K562 (cell line): ENCODE data around the gene EFCAB12. TPM values are rescaled to one million over a fixed set of nuclear protein-coding genes. Genes with fewer than 3 reads are reported as not detected.
"Not testable (repeated sequence)": the region's sequence is repeated elsewhere in the genome, so short reads cannot be mapped to it uniquely, and the experiment has no call there.

Experiments
- ATAC-seq: fragments of 200-7000 bp; cut with Tn5 transposase; 3 replicates; pipeline ENCODE4 v1.9.1; 2020; ENCODE audit warnings: moderate library complexity
- BruUV-seq: library from RNA; stranded (reverse); fragments of 400-500 nt; replicated peaks from 2 replicates; lab custom pipeline; 2021; lab: Mats Ljungman, UMichigan
- CTCF ChIA-PET: fragments of 300-600 bp; formaldehyde crosslinking; extraction: SDS; loops from one replicate; lab custom pipeline; 2021; ENCODE audit warnings: low intra/inter-chr PET ratio; lab: Yijun Ruan, JAX
- POLR2A ChIA-PET: fragments of 300-600, 350-650 bp; sonication (Branson Sonifier 250); formaldehyde crosslinking; extraction: SDS; loops from one replicate; lab custom pipeline; 2021; ENCODE audit warnings: antibody characterized with exemption, inconsistent platforms; lab: Yijun Ruan, JAX
- DNase-seq, 4 experiments: peaks; one replicate each; pipeline versions ENCODE4 v3.0.0 to v3.0.0-alpha.2; 2011 to 2018; ENCODE audit warnings: low spot score in 3 of 4, mixed read lengths in 3 of 4; ENCODE audit errors: extremely low read depth in 1 of 4
- FAIRE-seq: peaks from 2 replicates; lab custom pipeline; 2011; peaks lifted over from hg19 to GRCh38; lab: Jason Lieb, UNC
- H2AFZ ChIP-seq: 2 replicates; pipeline ENCODE4 v1.6.0; 2011; ENCODE audit warnings: low read depth, low read length, control low read depth, inconsistent platforms
- H3K27ac ChIP-seq: fragments of 200-600 bp; 3 replicates; pipeline ENCODE4 v1.8.0; 2011; ENCODE audit warnings: low read depth, mild to moderate bottlenecking, control low read depth, inconsistent platforms, low read length, moderate library complexity, mixed read lengths; ENCODE audit errors: extremely low read depth
- H3K27me3 ChIP-seq, 2 experiments: fragments of 300-600 bp in 1 of 2; 2 replicates in 1 of 2; 3 replicates in 1 of 2; pipeline versions ENCODE4 v1.6.0 to v1.8.0; 2011; ENCODE audit warnings: inconsistent platforms in 2 of 2, low read length in 2 of 2, mild to moderate bottlenecking in 1 of 2, mixed read lengths in 1 of 2, moderate library complexity in 1 of 2; ENCODE audit not compliant: control insufficient read depth in 2 of 2, insufficient read depth in 2 of 2
- H3K36me3 ChIP-seq: fragments of 300-600 bp; 3 replicates; pipeline ENCODE4 v1.8.0; 2011; ENCODE audit warnings: mild to moderate bottlenecking, low read length, inconsistent platforms; ENCODE audit not compliant: control insufficient read depth, insufficient read depth
- H3K4me1 ChIP-seq, 2 experiments: fragments of 200-600 bp in 1 of 2; replicated peaks in 1 of 2; 2 replicates in 1 of 2; 3 replicates in 1 of 2; pipeline versions ENCODE4 v1.5.1 to v1.8.0; 2011; ENCODE audit warnings: inconsistent platforms in 2 of 2, low read length in 2 of 2, mild to moderate bottlenecking in 1 of 2, mixed read lengths in 1 of 2, moderate library complexity in 1 of 2; ENCODE audit not compliant: control insufficient read depth in 2 of 2, insufficient read depth in 2 of 2
- H3K4me2 ChIP-seq: 2 replicates; pipeline ENCODE4 v1.6.1; 2011; ENCODE audit warnings: low read length, control low read depth, inconsistent platforms, mixed read lengths; ENCODE audit not compliant: insufficient read depth
- H3K4me3 ChIP-seq: fragments of 200-600 bp; sonication (generic), shearing (Covaris generic); 2 replicates; pipeline ENCODE4 v1.5.1; 2016; ENCODE audit warnings: control low read depth, inconsistent platforms
- H3K79me2 ChIP-seq: fragments of 200-600 bp; 3 replicates; pipeline ENCODE4 v1.8.0; 2011; ENCODE audit warnings: low read length, inconsistent platforms; ENCODE audit not compliant: control insufficient read depth, insufficient read depth
- H3K9ac ChIP-seq, 2 experiments: 2 replicates each; pipeline versions ENCODE4 v1.6.0 to v1.6.1; 2011; ENCODE audit warnings: low read depth in 2 of 2, low read length in 2 of 2, control low read depth in 1 of 2, inconsistent platforms in 1 of 2, mild to moderate bottlenecking in 1 of 2, mixed read lengths in 1 of 2; ENCODE audit not compliant: insufficient read depth in 1 of 2
- H3K9me1 ChIP-seq: one replicate; pipeline ENCODE4 v1.6.0; 2011; ENCODE audit warnings: inconsistent platforms, mild to moderate bottlenecking, low read length, moderate library complexity; ENCODE audit not compliant: control insufficient read depth, insufficient read depth
- H3K9me3 ChIP-seq: replicated peaks from 2 replicates; pipeline ENCODE4 v1.5.1; 2011; ENCODE audit warnings: low read depth, low read length, inconsistent platforms; ENCODE audit not compliant: control insufficient read depth, insufficient read depth
- H4K20me1 ChIP-seq: replicated peaks from 2 replicates; pipeline ENCODE4 v1.6.1; 2011; ENCODE audit warnings: low read length, inconsistent platforms, mixed read lengths; ENCODE audit not compliant: control insufficient read depth, insufficient read depth
- FOXJ2 ChIP-seq: fragments of 200-800 bp; sonication (Bioruptor generic); IDR thresholded peaks from 2 replicates; pipeline ENCODE4 v1.6.1; 2016; ENCODE audit warnings: missing genetic modification characterization, missing compliant biosample characterization
- POLR3G ChIP-seq: IDR thresholded peaks from 2 replicates; pipeline ENCODE4 v1.6.1; 2011; ENCODE audit not compliant: insufficient read length, insufficient replicate concordance; ENCODE audit errors: extremely low read depth
- WGBS: fragments of 100-300 bp; shearing (Covaris generic); methylation state at CpG from one replicate; pipeline ENCODE4 v1.1.6; 2016; ENCODE audit warnings: low coverage, mixed read lengths; ENCODE audit not compliant: insufficient coverage; ENCODE audit errors: missing lambda C conversion rate; 5-methylcytosine and 5-hydroxymethylcytosine counted together
- in situ Hi-C: fragments of 300-500 bp; cut with MboI; formaldehyde crosslinking; loops from 4 replicates; pipeline ENCODE4 v1.15.0; 2018; ENCODE audit warnings: inconsistent platforms, mixed read lengths
- intact Hi-C: fragments of 100-400 bp; cut with micrococcal nuclease; formaldehyde crosslinking; loops from 2 replicates; pipeline ENCODE4 v1.14.2; 2022
- polyA plus RNA-seq, 8 experiments: library from polyadenylated mRNA; depleted of rRNA in 4 of 8; stranded (reverse) in 5 of 8; unstranded in 3 of 8; fragments of >200 nt; fragmentation: Nextera tagmentation in 2 of 8; fragmentation: Illumina TruSeq in 1 of 8; extraction: Ambion mirVana in 2 of 8; extraction: Trizol in 1 of 8; gene quantifications; 2 replicates each; pipeline versions ENCODE4 v1.2.1 to v1.2.3, GENCODE V29; 2011 to 2014; ENCODE audit warnings: inconsistent platforms in 1 of 8, missing spikeins in 1 of 8
- total RNA-seq, 7 experiments: library from RNA; depleted of rRNA in 6 of 7; stranded (reverse); fragments of >200 nt in 6 of 7; fragmentation: Illumina TruSeq in 2 of 7; extraction: Trizol in 2 of 7; gene quantifications; 2 replicates each; pipeline versions ENCODE4 v1.2.1 to v1.2.3, GENCODE V29; 2011 to 2021; ENCODE audit warnings: low replicate concordance in 1 of 7
- TF ChIP-seq, protein P1 (sequence below), 2 experiments: fragments of 450-650 bp; IDR thresholded peaks; 2 replicates each; pipeline ENCODE4 v1.6.1; 2018; ENCODE audit warnings: mild to moderate bottlenecking in 2 of 2, low read depth in 1 of 2; ENCODE audit not compliant: partially characterized antibody in 2 of 2
- TF ChIP-seq, protein P2 (sequence below): fragments of 250-450 bp; sonication (Bioruptor Pico); IDR thresholded peaks from 2 replicates; pipeline ENCODE4 v1.4.0; 2020; ENCODE audit warnings: borderline replicate concordance

Gene EFCAB12
- total and polyA plus RNA-seq, 9 of the 15 experiments (the other 6 are each of a cell fraction or from before 2014, with no cell fraction given): 0.08 to 0.95 (median 0.56) TPM; not detected in 1

DNA sequence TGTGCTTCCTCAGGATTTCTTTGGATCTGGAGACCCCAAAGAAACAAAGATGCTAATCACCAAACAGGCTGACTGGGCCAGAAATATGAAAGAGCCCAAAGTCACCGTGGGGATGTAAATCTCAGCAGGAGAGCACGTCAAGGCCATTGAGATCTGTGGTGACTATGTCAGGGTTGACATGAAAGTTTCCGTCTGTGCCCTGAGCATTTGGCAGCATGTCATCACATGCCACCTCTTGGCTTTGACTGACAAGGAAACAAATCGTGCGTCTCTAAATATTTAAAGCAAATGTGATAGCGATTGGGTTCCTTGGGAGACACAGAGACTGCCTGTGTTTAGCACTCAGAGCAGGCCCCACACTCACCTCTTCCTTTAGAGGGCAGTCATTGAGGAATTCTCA is 35.2 kb downstream of the EFCAB12 start (continued):
- TF ChIP-seq FOXJ2 (tag): no peak
- TF ChIP-seq, protein P1, sequence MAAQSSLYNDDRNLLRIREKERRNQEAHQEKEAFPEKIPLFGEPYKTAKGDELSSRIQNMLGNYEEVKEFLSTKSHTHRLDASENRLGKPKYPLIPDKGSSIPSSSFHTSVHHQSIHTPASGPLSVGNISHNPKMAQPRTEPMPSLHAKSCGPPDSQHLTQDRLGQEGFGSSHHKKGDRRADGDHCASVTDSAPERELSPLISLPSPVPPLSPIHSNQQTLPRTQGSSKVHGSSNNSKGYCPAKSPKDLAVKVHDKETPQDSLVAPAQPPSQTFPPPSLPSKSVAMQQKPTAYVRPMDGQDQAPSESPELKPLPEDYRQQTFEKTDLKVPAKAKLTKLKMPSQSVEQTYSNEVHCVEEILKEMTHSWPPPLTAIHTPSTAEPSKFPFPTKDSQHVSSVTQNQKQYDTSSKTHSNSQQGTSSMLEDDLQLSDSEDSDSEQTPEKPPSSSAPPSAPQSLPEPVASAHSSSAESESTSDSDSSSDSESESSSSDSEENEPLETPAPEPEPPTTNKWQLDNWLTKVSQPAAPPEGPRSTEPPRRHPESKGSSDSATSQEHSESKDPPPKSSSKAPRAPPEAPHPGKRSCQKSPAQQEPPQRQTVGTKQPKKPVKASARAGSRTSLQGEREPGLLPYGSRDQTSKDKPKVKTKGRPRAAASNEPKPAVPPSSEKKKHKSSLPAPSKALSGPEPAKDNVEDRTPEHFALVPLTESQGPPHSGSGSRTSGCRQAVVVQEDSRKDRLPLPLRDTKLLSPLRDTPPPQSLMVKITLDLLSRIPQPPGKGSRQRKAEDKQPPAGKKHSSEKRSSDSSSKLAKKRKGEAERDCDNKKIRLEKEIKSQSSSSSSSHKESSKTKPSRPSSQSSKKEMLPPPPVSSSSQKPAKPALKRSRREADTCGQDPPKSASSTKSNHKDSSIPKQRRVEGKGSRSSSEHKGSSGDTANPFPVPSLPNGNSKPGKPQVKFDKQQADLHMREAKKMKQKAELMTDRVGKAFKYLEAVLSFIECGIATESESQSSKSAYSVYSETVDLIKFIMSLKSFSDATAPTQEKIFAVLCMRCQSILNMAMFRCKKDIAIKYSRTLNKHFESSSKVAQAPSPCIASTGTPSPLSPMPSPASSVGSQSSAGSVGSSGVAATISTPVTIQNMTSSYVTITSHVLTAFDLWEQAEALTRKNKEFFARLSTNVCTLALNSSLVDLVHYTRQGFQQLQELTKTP (IDR thresholded peaks at IDR 0.05; ENCODE audit: low read depth in 1 of 2, partially characterized antibody in 2 of 2): no peak
- no peak for TF ChIP-seq POLR3G
- TF ChIP-seq, protein P2, sequence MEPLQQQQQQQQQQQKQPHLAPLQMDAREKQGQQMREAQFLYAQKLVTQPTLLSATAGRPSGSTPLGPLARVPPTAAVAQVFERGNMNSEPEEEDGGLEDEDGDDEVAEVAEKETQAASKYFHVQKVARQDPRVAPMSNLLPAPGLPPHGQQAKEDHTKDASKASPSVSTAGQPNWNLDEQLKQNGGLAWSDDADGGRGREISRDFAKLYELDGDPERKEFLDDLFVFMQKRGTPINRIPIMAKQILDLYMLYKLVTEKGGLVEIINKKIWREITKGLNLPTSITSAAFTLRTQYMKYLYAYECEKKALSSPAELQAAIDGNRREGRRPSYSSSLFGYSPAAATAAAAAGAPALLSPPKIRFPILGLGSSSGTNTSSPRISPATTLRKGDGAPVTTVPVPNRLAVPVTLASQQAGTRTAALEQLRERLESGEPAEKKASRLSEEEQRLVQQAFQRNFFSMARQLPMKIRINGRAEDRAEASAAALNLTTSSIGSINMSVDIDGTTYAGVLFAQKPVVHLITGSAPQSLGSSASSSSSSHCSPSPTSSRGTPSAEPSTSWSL: no peak

DNA sequence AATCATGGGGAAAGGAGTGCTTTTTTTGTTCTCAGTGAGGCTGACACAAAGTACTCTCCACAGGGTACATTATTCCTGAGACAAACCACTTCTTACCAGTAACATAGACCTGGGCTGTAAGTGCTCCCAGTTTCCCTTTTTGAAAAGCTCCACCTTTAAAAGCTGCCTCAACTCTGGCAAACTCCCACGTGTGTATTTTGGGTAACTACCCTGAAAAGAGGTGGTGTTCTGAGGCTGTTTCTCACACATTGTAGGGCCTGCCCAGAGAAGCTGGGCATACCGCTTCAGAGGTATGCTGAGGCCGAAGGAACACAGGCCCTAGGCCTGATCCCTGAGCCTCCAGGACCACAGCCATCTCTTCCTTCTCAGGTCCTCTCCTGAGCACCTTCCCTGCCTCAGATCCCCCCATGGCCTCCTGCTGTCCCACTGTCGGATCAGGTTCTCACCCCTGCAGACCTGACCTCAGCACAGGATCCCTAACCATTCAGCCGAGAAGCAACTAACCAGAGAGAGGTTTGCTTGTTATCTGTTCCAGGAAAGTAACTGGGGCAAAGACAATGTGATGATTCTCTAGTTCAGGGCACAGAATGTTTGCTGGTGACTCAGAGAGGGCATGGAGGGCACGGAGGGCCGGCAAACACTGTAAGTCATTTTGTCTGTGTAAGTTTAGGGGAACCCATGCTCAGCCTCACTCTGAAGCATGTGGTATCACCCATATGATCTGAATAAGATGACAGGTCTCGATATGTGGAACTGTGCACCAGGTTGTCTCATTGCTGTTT is 36.1 kb downstream of the EFCAB12 start:
- CTCF ChIA-PET, H3K9ac ChIP-seq, H3K4me2 ChIP-seq, H3K4me3 ChIP-seq, H4K20me1 ChIP-seq, H3K9me3 ChIP-seq, FAIRE-seq, intact Hi-C loops, DNase-seq, POLR2A ChIA-PET, H3K4me1 ChIP-seq, BruUV-seq, H2AFZ ChIP-seq, H3K9me1 ChIP-seq, H3K27ac ChIP-seq, H3K27me3 ChIP-seq, ATAC-seq: not testable (repeated sequence)
- Histone ChIP-seq H3K36me3 (peaks cover 66% of the 10 kb centered on the region; the same call in 2 of the 3 replicates), H3K79me2 (peaks cover 23% of the 10 kb centered on the region)
- in situ Hi-C loops: loop anchor here (25.0 kb wide), 1 partner anchor 420 kb away; no protein-coding TSS in a partner anchor
- 100% methylated on average over 3 of the region's 8 CpGs for WGBS

DNA sequence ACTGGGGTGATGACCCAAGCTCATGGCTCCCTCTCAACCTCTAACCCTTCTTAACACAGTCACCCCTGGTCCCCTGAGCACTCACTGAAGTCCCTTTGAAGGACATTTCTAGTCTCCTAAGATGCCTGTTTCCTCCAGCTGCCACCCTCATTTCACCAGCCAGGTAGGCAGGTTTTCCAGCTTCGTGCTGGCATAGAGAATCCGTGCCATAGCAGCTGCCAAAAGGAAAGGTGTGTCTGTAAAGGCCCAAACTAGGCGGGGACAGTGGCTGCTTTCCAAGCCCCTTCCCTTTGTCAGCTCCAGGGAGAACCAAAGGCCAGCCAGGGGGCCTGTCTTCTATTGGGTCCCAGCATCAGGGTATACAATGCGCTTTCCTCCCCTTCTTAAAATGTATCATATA is 36.9 kb downstream of the EFCAB12 start:
- CTCF ChIA-PET, H3K9me3 ChIP-seq, H3K9me1 ChIP-seq, DNase-seq, intact Hi-C loops, H3K4me2 ChIP-seq, H3K27me3 ChIP-seq, BruUV-seq, H3K4me1 ChIP-seq, H4K20me1 ChIP-seq, H2AFZ ChIP-seq, H3K27ac ChIP-seq, H3K4me3 ChIP-seq, H3K9ac ChIP-seq, ATAC-seq, FAIRE-seq: not testable (repeated sequence)
- POLR2A ChIA-PET: interaction anchor here (0.7 kb wide), 1 partner anchor 514 kb away, joined by 3 read pairs; no protein-coding TSS in a partner anchor
- in situ Hi-C loops: loop anchor here (25.0 kb wide), 1 partner anchor 421 kb away; no protein-coding TSS in a partner anchor
- WGBS: 97% methylated on average over 3 of the region's 4 CpGs
- H3K36me3 ChIP-seq: peaks cover 66% of the 10 kb centered on the region; the same call in 2 of the 3 replicates
- peaks cover 16% of the 10 kb centered on the region for H3K79me2 ChIP-seq
